Transverse colon (tissue), 4 donors: Measurements from ENCODE around the gene ITIH4. TPM values are rescaled to one million over a fixed set of nuclear protein-coding genes. Genes with fewer than 3 reads are reported as not detected.

Experiments used
- DNase-seq: peaks from one replicate; pipeline ENCODE4 v3.0.0-alpha.2; 2019
- H3K27ac ChIP-seq, 4 donors: fragments of 200-600 bp; sonication (generic); 2 replicates each; pipeline ENCODE4 v1.5.1; 2016 to 2018; ENCODE audit warnings: inconsistent platforms in 4 of 4
- H3K27me3 ChIP-seq: fragments of 200-600 bp; sonication (generic); 2 replicates; pipeline ENCODE4 v1.5.1; 2017; ENCODE audit warnings: inconsistent platforms
- H3K36me3 ChIP-seq, 4 donors: fragments of 200-600 bp; sonication (generic); 2 replicates each; pipeline ENCODE4 v1.5.1; 2017 to 2019; ENCODE audit warnings: inconsistent platforms in 4 of 4
- H3K4me1 ChIP-seq, 4 donors: fragments of 200-600 bp; sonication (generic); 2 replicates each; pipeline ENCODE4 v1.5.1; 2017 to 2020; ENCODE audit warnings: inconsistent platforms in 4 of 4
- H3K4me3 ChIP-seq, 4 donors: fragments of 200-600 bp; sonication (generic); 1 replicate in 1 of 4; 2 replicates in 3 of 4; pipeline versions ENCODE4 v1.5.1 to v1.6.1; 2017 to 2019; ENCODE audit warnings: inconsistent platforms in 4 of 4
- H3K9me3 ChIP-seq, 2 donors: fragments of 200-600 bp; sonication (generic); 2 replicates each; pipeline ENCODE4 v1.5.1; 2017 to 2019; ENCODE audit warnings: inconsistent platforms in 2 of 2
- EP300 ChIP-seq: sonication (generic); formaldehyde crosslinking; IDR thresholded peaks from one replicate; pipeline ENCODE4 v1.6.1; 2017; ENCODE audit warnings: antibody characterized with exemption, low read depth
- POLR2A ChIP-seq: fragments of 450-650 bp; IDR thresholded peaks from one replicate; pipeline ENCODE4 v1.6.1; 2016; ENCODE audit warnings: antibody characterized with exemption, mild to moderate bottlenecking, moderate library complexity
- POLR2AphosphoS5 ChIP-seq, 3 donors: sonication (generic); formaldehyde crosslinking; IDR thresholded peaks; one replicate each; pipeline ENCODE4 v1.6.1; 2016; ENCODE audit warnings: antibody characterized with exemption in 3 of 3
- WGBS, 2 donors: methylation state at CpG; one replicate each; pipeline ENCODE4 v1.1.5; 2018; ENCODE audit warnings: low coverage in 1 of 2; 5-methylcytosine and 5-hydroxymethylcytosine counted together
- in situ Hi-C, 4 donors: fragments of 200-750 bp; cut with MboI; loops; one replicate each; pipeline versions ENCODE4 v1.15.0 to v1.15.1; 2017; ENCODE audit warnings: low sequenced_read_pairs in 3 of 4, low pct_ligation_motif_present in 1 of 4, low pct_unique_long_range_greater_than_20kb in 1 of 4
- intact Hi-C: fragments of 100-400 bp; cut with DNase I; formaldehyde crosslinking; loops from one replicate; pipeline ENCODE4 v1.15.1; 2023; ENCODE audit warnings: low total_unique reads
- total RNA-seq, 4 donors: library from RNA; depleted of rRNA; stranded (reverse); fragments of >200 nt; gene quantifications; one replicate each; pipeline ENCODE4 v1.1.0, GENCODE V29; 2016
- TF ChIP-seq, protein P1 (sequence below), 5 experiments: fragments of 200-600 bp in 3 of 5; fragments of 450-650 bp in 2 of 5; sonication (generic) in 3 of 5; IDR thresholded peaks; 1 replicate in 2 of 5; 2 replicates in 3 of 5; pipeline ENCODE4 v1.5.1; 2016 to 2017; ENCODE audit warnings: antibody characterized with exemption in 5 of 5, inconsistent platforms in 3 of 5, mild to moderate bottlenecking in 2 of 5, moderate library complexity in 1 of 5

Gene ITIH4
- total RNA-seq, 4 donors from 2014 or later, result 0.60 to 9.5 (median 4.9) TPM

DNA sequence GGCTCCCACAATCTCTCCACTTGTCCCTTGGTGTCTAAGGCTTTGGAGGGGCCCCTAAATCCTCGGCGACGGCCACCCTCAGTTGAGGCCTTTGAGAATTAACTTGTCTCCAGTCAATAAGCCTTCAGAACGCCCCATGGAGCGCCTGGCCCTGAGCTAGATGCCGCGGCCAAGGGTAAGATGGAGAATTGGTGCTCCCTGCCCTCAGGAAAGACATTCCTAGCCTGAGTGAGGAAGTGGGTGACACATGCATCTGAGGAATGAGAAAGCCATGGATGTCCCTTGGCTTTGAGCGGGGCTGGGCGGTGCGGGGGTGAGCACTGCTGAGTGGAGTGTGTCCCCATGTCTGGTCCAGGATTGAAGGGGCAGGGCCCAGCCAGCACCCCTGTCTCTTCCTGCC is 13.3 kb downstream of the ITIH4 start:
- in situ Hi-C loops, result no loop called here
- Histone ChIP-seq H3K9me3 (no peaks in the 10 kb centered on the region), H3K4me1 (no peaks in the 10 kb centered on the region), H3K27ac (no peak overlapping the region), H3K27me3 (no peaks in the 10 kb centered on the region), H3K36me3 (no peaks in the 10 kb centered on the region), H3K4me3 (no peak overlapping the region)
- no peak for DNase-seq
- 91% methylated on average over 10 of the region's 10 CpGs; no CpG with 5 or more reads in 1 of the 2 donors for WGBS, 2 donors
- TF ChIP-seq EP300 (no peak), POLR2AphosphoS5 (IDR thresholded peaks at IDR 0.05) (no peak), POLR2A (no peak)
- TF ChIP-seq, protein P1, sequence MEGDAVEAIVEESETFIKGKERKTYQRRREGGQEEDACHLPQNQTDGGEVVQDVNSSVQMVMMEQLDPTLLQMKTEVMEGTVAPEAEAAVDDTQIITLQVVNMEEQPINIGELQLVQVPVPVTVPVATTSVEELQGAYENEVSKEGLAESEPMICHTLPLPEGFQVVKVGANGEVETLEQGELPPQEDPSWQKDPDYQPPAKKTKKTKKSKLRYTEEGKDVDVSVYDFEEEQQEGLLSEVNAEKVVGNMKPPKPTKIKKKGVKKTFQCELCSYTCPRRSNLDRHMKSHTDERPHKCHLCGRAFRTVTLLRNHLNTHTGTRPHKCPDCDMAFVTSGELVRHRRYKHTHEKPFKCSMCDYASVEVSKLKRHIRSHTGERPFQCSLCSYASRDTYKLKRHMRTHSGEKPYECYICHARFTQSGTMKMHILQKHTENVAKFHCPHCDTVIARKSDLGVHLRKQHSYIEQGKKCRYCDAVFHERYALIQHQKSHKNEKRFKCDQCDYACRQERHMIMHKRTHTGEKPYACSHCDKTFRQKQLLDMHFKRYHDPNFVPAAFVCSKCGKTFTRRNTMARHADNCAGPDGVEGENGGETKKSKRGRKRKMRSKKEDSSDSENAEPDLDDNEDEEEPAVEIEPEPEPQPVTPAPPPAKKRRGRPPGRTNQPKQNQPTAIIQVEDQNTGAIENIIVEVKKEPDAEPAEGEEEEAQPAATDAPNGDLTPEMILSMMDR (IDR thresholded peaks at IDR 0.05), result no peak
- intact Hi-C loops, result no loop called here

DNA sequence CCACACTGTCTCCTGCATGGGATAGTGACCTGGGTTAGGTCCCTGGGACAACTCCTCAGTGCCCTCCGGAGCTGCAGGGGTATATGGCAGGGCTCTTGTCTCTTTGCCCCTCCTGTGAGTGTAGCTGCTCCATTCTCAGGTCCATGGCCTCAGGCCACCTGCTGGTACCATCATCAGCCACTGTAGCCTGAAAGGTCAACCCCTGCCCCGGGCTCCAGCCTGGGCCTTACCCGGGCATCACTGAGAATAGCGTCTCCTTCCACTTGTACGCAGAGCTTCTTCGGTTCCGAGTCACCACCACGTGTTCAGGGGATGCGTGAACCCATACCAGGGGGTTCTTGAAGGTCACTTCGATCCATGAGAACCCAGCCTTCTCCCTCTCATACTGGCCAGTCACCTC is 13.8 kb downstream of the ITIH4 start:
- no peak for DNase-seq
- Histone ChIP-seq H3K9me3 (no peaks in the 10 kb centered on the region), H3K27me3 (no peaks in the 10 kb centered on the region), H3K4me1 (no peaks in the 10 kb centered on the region), H3K36me3 (no peaks in the 10 kb centered on the region), H3K27ac (no peak overlapping the region), H3K4me3 (no peak overlapping the region)
- intact Hi-C loops, result no loop called here
- in situ Hi-C loops, result no loop called here
- TF ChIP-seq, protein P1 (IDR thresholded peaks at IDR 0.05), result no peak
- TF ChIP-seq EP300 (no peak), POLR2A (no peak), POLR2AphosphoS5 (IDR thresholded peaks at IDR 0.05) (no peak)
- WGBS, 2 donors, result 93% methylated on average over 10 of the region's 10 CpGs; no CpG with 5 or more reads in 1 of the 2 donors

DNA sequence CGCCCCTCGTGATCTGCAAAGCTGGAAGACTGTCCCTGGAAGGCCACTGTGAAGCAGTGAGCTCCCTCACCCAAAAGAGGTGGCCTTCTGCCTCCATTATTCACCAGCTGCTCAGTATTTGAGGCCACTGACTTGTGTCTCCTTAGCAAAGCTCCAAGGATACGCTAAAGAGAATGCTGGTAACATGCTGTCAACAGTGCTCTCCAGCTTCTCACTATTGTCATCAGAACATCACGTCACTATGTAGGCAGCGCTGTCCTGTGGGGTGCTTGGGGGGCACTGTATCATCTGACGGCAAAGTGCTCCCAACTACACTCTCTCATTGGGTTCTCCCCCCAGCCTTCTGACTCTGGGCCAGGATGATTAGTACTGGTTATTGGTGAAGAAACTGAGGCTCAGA is 14.3 kb downstream of the ITIH4 start:
- Histone ChIP-seq H3K36me3 (no peaks in the 10 kb centered on the region), H3K4me1 (no peaks in the 10 kb centered on the region), H3K4me3 (no peak overlapping the region), H3K9me3 (no peaks in the 10 kb centered on the region), H3K27ac (no peak overlapping the region), H3K27me3 (no peaks in the 10 kb centered on the region)
- intact Hi-C loops, result no loop called here
- TF ChIP-seq, protein P1 (IDR thresholded peaks at IDR 0.05), result no peak
- TF ChIP-seq EP300 (no peak), POLR2A (no peak), POLR2AphosphoS5 (IDR thresholded peaks at IDR 0.05) (no peak)
- in situ Hi-C loops, result no loop called here
- 82% methylated on average over 6 of the region's 6 CpGs; no CpG with 5 or more reads in 1 of the 2 donors for WGBS, 2 donors
- DNase-seq, result no peak

DNA sequence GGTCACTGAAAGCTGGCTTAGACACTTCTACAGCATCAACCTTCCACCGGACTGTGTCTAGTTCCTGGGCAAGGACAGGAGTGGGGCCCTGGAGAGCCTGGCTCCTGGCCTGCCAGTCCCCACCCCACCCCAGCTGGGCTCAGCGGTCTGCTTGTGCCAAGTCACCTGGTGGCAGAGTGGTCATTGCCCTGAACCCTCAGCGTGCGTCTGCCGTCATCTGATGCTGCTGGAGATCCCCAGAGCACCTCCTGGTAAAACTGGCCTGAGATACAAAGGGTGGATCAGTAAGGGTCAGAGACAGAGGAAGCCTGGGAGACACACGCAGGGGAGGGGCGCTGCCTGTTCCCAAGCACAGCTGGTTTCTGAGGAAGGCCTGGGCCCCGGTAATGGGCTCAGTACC is 16.7 kb downstream of the ITIH4 start:
- Histone ChIP-seq H3K4me3 (no peak overlapping the region), H3K4me1 (no peaks in the 10 kb centered on the region), H3K36me3 (no peaks in the 10 kb centered on the region), H3K27me3 (no peaks in the 10 kb centered on the region), H3K9me3 (no peaks in the 10 kb centered on the region), H3K27ac (no peak overlapping the region)
- 90% methylated on average over 8 of the region's 8 CpGs; no CpG with 5 or more reads in 1 of the 2 donors for WGBS, 2 donors
- in situ Hi-C loops (no loop called here), intact Hi-C loops (no loop called here)
- no peak for DNase-seq
- no peak for TF ChIP-seq POLR2AphosphoS5 (IDR thresholded peaks at IDR 0.05)
- TF ChIP-seq POLR2A, result no peak
- TF ChIP-seq, protein P1 (IDR thresholded peaks at IDR 0.05), result no peak
- TF ChIP-seq EP300, result no peak
